ENCODE measurements around the gene LLGL2.

Gene LLGL2

DNA sequence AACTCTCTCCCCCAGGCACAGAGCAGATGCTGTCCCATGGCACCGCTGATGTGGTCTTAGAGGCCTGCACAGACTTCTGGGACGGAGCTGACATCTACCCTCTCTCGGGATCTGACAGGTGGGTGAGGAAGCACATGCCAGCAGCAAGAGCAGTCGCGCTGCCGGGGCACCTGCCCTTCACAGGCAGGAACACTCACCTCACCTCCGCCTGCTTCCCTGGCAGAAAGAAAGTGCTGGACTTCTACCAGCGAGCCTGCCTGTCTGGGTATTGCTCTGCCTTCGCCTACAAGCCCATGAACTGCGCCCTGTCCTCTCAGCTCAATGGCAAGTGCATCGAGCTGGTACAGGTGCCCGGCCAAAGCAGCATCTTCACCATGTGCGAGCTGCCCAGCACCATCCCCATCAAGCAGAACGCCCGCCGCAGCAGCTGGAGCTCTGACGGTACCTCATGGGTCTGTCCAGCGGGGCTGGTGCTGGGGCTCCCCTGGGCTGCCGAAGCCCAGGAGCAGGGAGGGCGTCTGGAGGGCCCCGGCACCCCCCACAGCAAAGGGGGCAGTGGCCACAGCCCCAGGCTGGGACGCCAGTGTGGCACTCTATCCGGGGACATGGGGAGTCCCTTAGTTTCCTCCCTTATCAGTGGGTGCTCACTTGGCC, 31.9 kb upstream of the LLGL2 start:
- DNase-seq: no peak

DNA sequence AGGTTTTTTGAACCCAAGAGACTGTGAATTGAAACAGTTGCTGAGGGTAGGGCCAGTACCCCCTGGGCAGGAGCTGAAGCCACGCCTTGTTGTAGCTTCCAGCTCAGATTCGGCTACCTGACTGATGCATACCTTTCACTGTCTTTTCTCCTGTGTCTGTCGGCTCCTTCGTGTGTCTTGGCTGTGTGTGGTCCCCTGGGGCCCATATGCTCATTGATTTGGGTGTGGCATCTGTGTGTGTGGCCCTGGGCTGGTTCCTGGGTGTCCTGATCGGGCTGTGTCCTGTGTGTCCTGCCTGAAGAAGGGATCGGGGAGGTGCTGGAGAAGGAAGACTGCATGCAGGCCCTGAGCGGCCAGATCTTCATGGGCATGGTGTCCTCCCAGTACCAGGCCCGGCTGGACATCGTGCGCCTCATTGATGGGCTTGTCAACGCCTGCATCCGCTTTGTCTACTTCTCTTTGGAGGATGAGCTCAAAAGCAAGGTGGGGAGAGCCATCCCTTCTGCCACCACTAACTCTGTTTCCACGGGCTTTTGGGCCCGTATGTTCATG, 31.1 kb upstream of the LLGL2 start:
- no peak for DNase-seq

DNA sequence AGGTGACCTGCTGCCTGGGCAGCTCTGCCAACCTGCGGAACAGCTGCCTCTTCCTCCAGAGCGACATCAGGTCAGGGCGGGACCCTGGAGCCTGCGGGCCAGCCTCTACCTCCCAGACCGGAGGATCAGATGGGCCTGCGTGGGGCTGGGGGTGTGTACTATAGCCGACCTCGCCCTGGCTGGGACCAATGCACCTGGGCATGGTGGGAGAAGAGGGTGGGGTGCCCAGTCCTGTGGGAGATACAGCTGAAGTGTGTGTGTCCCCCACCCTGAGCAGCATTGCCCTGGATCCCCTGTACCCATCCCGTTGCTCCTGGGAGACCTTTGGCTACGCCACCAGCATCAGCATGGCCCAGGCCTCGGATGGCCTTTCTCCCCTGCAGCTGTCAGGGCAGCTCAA, 29.5 kb upstream of the LLGL2 start:
- DNase-seq: no peak

DNA sequence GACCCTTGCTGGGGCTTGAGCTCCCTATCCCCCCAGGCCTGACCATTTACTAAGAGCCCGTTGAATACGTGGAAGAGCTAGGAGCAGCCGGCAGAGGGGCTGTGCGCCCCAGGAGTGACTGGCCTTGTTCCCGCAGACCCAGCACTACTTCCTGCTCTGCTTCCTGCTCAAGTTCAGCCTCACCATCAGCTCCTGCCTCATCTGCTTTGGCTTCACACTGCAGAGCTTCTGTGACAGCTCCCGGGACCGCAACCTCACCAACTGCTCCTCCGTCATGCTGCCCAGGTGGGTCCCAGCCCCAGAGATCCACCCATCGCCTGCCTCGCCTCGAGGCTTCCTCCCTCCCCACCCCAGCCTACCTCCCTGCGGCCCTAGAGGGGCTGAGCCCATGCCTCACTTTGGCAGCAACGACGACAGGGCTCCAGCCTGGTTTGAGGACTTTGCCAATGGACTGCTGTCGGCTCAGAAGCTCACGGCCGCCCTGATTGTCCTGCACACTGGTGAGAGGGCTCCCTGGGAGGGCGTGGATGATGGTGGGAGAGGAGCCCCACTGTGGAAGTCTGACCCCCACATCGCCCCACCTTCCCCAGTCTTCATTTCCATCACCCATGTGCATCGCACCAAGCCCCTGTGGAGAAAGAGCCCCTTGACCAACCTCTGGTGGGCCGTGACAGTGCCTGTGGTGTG, 27.3 kb upstream of the LLGL2 start:
- DNase-seq: no peak

DNA sequence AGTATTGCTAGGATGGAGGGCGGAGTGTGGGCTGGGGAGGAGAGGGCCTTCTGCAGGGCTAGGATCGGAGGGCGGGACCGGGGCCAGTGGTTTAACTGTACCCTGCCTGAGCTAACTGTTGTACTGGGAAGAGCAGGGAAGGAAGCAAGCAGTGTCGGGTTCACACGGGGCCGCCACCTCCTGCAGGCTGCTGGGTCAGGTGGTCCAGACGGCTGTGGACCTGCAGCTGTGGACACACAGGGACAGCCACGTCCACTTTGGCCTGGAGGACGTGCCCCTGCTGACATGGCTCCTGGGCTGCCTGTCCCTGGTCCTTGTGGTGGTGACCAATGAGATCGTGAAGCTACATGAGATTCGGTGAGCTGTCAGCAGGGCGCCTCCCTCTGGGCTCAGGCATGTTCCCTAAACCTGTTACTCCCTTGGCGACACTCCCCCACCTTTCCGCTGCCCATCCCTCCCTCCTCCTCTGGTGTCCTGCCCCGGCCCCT, 26.7 kb upstream of the LLGL2 start:
- DNase-seq: no peak

DNA sequence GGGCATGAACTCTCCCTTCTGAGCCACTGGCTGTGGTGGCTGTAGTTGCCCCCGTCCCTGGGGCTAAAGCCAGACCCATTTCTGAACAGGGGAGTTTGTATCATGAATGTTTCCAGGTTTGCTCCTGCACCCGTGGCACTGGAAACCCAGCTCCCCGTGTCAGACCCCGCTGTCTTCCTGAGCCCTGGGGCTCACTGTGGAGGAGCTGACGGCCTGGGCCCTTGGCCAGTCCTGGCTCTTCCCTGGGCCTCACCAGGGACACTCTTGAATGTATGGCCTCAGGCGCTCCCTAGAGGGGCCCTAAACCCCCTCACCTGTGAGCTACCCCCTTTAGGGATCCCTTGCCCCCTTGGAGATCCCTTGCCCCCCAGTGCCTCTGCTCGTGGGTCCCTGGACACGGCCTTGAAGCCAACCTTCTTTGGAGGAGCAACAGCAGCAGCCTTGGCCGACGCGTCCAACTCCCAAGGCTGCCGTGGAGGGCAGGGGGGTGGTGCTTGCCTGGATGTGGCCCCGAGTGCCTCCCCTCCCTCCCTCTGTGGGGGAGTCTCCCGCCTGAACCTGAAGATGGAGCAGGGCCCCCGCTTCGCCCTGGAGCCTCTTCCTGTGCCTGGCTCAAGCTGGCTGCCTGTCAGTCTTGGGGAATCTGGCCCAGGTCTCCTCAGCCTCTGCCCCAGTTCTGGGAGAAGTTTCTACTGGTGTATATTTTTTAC, 26.0 kb upstream of the LLGL2 start:
- no peak for DNase-seq

DNA sequence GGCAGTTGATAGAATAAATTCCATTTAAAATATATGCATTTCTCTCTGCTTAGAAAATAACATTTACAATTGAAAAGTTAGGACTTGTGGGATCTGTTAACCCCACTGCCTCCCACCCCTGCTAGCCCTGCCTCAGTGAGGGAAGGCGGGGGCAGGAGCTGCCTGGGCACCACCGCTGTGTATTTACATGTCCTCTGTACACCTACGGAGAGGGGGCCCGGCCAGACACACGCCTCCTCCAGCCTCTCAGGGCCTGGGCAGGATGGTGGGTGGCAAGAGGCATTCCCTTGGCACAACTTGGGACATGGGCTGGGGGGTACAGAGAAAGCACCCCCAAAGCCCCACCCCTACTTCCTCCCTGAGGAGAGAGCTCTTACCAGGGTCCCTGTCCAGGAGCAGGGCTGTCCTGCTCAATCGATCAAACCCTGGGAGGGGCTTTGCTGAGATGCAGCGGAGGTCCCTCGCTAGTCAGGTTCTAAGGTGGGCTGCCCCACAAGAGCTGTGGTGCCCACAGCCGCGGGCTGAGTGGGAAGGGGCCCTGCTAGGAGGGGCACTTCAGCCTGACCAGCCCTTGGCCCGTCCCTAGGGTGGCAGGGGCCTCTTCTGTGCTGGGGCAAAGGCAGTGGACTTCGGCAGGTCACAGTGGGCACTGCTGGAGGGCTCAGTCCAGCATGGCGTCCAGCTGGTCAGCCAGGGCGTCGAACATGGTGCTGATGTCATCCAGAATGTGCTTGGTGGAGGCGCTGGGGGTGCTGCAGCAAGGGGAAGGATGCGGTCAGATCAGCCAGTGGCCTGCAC, 24.9 kb upstream of the LLGL2 start:
- DNase-seq: no peak

DNA sequence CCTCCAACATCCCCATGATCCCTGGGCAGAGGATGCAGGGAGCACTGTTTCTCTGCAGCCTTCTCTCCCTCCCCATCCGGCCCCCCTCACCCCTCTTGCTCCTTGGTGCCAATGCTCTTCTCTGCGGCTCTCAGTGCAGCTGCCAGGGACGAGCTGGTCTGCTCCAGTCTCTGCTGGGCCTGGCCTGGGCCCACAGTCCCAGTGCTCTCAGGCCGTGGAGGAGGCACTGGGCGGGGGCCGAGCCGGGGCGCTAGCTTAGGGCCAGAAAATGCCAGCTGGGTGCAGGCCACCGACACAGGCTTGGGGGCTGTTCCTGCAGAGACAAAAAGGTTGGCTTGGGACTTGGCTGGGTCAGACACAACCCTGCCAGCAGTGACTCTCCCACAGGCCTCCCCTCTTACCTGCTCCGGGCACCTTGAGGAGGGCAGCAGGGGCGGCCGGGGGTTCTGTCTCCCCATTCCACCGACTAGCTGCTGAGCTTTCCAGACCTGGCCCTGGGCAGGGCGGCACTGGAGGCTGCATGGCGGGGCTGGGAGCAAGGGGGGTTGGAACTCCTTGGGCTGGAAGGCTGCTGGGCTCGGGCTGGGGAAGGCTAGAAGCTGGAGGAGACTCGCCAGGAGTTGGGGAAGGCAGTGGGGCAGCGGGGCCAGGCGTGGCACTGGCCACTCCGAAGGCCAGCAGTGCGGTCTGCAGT, 24.0 kb upstream of the LLGL2 start:
- DNase-seq: no peak

DNA sequence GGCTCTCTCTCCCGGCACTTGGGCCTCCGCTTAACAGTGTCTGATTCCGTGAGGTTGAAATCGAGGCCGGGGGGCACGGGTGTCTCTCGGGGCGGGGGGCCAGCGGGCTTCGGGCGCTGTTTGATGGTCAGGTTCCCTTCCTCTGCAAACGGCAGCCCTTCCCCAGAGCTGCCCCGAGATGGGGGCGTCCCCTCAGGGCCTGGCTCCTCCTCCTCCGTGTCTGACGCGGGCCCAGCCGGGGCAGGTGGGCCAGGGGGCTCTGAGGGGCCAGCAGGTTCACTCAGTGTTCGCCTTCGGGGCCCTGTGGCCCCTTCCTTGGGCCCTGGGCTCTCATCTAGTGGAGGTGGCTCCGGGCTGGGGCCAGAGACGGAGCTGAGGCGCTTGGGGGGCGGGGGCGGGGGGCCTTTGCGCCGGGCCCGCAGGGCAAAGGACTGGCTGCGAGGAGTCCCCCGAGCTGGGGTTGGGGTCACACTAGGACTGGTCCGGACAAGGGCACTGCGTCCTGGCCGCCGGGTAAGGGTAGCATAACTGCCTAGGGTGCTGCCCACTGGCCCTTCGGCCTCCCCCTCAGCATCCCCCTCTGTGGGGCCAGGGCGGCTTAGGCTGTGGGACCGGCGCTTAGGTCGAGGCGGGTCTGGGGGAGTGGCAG, 23.3 kb upstream of the LLGL2 start:
- no peak for DNase-seq

DNA sequence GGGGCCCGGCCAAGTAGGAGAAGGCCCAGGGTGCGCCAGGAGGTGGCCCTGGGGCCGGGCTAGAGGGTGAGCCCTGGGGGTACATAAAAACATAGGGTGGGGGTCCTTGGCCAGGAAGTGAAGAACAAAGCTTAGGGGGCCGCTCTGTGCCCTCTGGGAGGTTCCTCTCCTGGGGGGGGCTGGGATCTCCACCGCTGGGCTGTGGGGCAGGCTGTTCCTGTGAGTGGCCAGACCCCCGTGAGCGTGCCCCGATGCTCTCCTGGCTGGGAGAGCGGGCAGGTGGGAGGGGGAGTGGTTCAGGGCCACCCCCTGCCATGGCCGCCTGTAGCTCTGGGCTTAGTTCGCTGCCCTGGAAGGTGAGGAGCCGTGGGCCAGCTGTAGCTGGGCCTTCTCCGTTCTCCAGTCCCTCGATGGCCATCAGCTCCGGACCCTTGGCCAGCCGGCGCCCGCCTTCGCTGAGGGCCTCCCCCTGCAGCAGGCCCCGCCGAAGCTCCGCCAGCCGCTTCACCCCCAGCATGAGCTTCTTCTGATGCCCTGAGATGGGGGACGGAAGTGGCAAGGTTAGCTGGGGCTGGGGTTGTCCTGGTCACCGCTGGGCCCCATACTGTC, 22.7 kb upstream of the LLGL2 start:
- DNase-seq: no peak

DNA sequence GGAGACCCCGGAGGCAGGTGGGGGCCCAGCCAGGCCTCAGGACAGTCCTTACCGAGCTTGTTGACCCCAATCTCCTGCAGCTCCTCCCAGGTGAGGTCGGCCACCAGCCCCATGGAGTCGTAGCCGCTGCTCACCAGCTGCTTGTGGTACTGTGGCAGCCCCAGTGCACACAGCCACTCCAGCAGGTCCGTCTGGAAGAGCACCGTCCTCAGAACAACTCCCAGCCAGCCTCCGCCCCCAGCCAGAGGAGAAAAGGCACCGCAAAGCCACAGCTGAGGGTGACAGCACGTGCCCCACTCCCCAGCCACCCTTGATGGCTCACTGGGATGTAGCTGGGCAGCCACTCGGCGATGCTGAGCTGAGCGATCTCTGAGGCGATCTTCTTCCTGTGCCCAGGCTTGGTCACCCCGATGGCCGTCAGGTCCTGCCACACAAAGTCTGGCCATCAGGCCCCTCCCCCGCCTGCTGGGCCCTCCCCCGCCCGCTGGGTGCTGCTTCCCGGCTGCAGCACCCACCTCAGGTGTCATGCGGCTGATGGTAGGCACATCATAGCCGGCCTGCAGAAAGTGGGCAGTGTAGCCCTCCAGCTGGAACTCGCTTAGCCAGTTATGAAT, 22.1 kb upstream of the LLGL2 start:
- DNase-seq: no peak

DNA sequence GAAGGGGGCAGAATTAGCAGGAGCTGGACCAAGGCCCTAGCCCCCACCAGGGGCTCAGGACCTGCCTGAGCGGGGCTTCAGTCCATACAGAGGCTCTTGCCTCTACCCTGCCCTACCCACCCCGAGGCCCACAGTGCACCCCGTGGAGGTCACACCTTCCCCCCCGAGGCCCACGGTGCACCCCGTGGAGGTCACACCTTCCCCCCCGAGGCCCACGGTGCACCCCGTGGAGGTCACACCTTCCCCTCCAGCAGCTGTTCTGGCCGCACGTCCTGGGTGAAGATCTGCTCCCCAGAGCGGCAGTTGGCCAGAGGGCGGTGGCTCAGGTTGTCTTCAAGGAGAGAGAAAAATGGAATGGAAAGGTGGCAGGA, 21.5 kb upstream of the LLGL2 start:
- no peak for DNase-seq

DNA sequence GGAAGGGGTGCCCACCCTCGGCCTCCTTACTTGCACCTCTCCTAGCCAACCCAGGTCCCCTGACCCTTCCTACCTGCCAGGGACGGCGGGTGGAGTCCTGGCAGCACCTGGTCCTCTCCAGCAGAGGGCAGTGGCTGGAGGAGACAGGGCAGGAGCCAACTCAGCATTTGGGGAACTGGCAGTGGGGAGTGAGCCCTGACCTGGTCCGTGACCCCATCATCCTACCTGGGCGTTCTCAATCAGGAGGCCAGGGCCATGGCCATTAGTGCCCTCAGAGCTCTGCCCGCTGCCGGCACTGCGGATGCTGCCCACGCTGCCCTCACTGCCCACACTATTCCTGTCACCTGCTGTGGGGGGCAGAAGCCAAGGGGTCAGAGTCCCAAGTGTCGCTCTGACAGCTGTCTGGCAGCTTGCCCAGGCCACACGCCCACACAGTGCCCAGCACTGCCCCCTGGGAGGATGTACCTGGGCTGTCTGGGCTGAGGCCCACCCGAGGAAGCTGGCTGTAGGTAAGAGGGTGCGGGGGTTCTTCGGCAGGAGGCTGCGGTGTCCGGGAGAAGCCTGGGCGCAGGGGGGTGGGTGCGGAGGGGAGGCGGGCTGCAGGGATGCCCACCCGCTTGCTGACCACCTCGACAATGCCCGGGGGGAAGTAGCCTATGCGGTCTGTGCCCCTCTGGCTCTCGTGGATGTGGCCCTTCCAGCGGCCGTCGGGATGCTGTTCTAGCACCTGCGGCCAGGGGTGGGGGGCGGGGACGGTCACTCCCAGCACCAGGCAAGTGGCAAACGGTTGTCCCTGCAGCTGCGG, 20.9 kb upstream of the LLGL2 start:
- DNase-seq: no peak

DNA sequence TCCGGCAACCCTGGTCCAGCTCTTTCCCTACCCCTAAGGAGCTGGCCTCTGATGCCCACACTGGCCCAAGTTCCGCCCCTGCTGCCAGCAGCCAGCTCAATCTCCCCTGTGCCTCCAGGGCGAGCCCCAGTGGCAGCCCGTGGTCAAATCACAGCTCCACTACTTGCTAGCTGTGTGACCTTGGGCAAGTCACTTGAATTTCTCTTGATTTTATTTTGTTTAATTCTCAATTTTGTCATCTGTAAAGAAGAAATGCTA, 20.4 kb upstream of the LLGL2 start:
- no peak for DNase-seq

DNA sequence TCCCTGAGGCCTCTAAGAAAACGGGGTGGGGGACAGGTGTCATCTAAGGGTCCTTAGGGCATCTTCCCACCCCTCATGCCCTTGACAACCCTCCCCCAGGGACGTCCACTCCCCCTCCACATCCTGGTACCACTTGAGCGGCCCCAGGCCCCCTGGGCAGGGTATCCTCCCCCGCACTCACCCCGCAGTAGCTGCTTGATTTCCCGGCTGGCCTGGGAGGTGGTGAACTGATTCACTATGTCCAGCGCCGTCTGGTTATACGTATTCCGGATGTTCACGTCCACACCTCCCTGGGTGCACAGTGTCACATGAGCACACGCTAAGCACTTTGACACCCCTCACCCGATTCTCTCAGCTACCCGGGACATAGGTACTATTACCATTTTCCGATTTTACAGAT, 19.9 kb upstream of the LLGL2 start:
- no peak for DNase-seq

DNA sequence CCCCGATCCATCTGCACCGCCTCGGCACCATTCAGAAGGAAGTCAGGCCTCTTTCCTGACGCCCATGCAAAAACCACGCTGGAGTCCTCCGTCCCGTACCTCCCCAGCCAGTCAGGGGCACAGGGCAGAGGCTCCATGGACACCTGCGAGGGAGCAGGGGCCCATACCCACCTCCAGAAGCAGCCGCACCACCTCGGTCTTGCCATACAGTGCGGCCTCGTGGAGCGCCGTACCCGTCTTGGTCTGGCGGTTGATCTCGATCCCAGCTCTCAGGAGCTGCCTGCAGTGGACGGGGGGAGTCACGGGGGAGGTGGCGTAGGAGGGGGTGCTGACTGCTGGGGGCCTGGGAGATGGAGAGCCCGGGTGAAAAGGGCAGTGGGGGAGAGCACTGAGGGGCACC, 19.4 kb upstream of the LLGL2 start:
- no peak for DNase-seq

DNA sequence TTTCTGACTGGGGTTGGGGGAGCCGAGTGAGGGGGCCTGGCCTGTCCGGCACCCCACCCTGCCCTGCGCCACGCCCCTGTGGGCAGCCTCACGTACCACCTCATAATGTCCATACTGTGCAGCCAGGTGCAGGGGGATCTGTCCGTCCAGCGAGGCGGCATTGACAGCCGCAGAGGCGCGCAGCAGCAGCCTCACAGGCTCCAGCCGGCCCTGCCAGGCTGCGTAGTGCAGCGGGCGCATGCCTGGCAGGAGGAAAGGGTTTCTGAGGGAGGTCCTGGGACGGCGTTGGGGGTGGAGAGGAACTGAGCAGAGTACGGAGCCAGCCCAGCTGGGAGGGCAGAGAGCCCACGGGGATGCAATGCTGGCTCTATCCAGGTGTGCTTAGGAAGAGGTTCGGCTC, 18.6 kb upstream of the LLGL2 start:
- DNase-seq: no peak

DNA sequence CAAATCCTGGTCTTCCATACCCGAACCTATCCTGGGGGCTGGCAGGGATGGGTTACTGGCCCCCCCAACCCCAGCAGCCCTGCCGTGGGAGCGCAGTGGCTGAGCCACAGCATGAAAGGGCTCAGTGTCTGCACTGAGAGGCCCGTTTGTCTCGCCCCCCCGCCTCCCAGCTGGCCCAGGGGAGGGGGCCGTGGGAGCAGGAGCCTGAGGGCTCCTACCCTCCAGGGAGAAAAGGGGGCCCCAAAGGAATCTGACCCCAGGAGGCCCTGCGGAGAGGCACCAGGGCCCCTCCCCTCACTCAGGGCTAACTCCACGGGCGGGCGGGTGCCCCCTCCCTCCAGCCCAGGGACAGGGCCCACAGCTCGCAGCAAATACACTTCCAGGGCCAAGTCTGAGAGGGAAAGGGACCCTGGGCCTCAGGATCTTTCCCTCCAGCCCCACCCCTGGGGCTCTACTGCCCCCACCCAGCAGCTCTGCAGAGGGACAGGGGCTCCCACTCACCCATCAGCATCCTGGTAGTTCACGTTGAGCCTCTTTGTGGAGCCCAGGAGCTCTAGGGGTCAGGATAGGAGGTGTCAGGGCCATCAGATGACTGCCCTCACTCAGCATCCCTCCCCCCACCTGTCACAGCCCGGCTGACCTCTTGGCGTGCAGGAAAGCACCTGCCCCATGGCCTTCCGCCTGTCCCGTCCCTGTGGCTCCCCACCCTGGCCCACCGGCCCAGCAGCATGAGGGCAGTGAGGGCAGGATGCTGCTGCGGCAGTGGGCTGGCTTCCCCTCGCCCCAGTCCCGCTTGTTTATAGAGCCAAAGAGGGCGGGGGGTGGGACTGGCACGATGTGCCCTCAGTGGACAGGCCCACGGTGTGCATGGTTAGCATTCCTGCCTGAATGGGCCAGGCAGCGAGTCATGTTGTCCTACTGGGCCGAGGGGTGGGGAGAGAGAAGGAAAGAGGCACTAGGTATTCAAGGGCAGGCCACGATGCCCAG, 17.5 kb upstream of the LLGL2 start:
- DNase-seq: no peak

DNA sequence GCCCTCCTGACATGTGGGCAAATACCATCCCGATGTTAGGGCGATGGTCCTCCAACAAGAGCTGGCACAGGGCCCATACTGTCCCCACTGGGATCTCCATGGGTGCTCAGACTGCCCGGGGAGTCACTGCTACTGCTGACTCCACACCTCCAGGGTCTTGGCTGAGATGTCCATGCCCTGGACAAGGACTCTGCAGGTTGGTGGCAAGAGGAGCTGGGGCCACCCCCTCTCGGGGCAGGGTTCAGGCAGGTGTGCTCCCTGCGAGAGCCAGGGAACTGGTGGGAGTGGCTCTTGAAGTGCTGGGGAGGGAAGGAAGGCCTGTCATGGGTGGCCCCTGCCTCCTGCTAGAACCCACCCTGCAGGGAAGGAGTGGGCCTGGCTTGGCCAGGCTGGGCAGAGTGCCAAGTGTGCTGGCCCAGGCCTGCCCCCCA, 16.6 kb upstream of the LLGL2 start:
- DNase-seq: no peak

All from NCI-H2227 treated with DMSO at 0.1 percent for 48 hours (cell line).